RWPE1 (cell line): ENCODE measurements around the gene KRT32.

Experiments
- CTCF ChIA-PET: fragments of 350-600 bp; sonication (Branson Sonifier 250); formaldehyde crosslinking; extraction: SDS; loops from one replicate; lab custom pipeline; 2021; lab: Yijun Ruan, JAX
- POLR2A ChIA-PET: fragments of 400-600 bp; formaldehyde crosslinking; extraction: SDS; loops from one replicate; lab custom pipeline; 2020; ENCODE audit warnings: antibody characterized with exemption; ENCODE audit not compliant: low non-redundant PET; lab: Yijun Ruan, JAX
- DNase-seq: peaks from one replicate; pipeline ENCODE4 v3.0.0; 2012; ENCODE audit warnings: low spot score
- H3K27ac ChIP-seq: fragments of 450-650 bp; 2 replicates; pipeline ENCODE4 v1.5.1; 2017
- CTCF ChIP-seq: fragments of 450-650 bp; conservative IDR thresholded peaks from 2 replicates; pipeline ENCODE4 v1.5.1; 2017; ENCODE audit warnings: low read depth, mild to moderate bottlenecking

KRT32 gene

GRCh38 chr17:41466988-41467387, at the start of gene KRT32:
TSS of gene KRT32 (minus strand) at chr17:41467386. CDS start at chr17:41467325, 61 bp downstream.
- no peak for DNase-seq
- no peak within 1 kb of the TSS for H3K27ac ChIP-seq
- ChIA-PET CTCF (interaction anchor here (1.1 kb wide), 1 partner anchor 798 kb away, joined by 3 read pairs; no protein-coding TSS in a partner anchor), POLR2A (no interaction called here)
- no peak for TF ChIP-seq CTCF

GRCh38 chr17:41516830-41517283, 49.7 kb upstream of the KRT32 start:
- CTCF ChIA-PET = no interaction called here
- no peak for TF ChIP-seq CTCF
- no peak for DNase-seq
- POLR2A ChIA-PET = no interaction called here
- peak overlapping the region; percentile 98 for H3K27ac ChIP-seq

- ChIA-PET POLR2A (no interaction called here), CTCF (no interaction called here)
- DNase-seq = no peak
- H3K27ac ChIP-seq = peak overlapping the region; percentile 98
- no peak for TF ChIP-seq CTCF
These were observed 49.1 kb upstream of the KRT32 start for GRCh38 chr17:41516147-41516829.

- H3K27ac ChIP-seq = peak overlapping the region; percentile 98
These were observed 46.0 kb upstream of the KRT32 start for GRCh38 chr17:41513168-41513547.

GRCh38 chr17:41512546-41513167, 45.5 kb upstream of the KRT32 start:
- TF ChIP-seq CTCF = no peak
- DNase-seq = no peak
- CTCF ChIA-PET = interaction anchor here (1.3 kb wide), 1 partner anchor 37 kb away, joined by 4 read pairs; no protein-coding TSS in a partner anchor
- POLR2A ChIA-PET = no interaction called here
- peak overlapping the region; percentile 98 for H3K27ac ChIP-seq

More at GRCh38 chr17:41513168-41513547, 46.0 kb upstream of the KRT32 start:
- ChIA-PET POLR2A (no interaction called here), CTCF (no interaction called here)
- no peak for DNase-seq
- no peak for TF ChIP-seq CTCF

- ChIA-PET CTCF (interaction anchor here (0.6 to 1.3 kb wide), 3 partner anchors 38 to 206 kb away, joined by 4 read pairs; no protein-coding TSS in a partner anchor), POLR2A (no interaction called here)
- DNase-seq = no peak
- TF ChIP-seq CTCF = no peak
- H3K27ac ChIP-seq = peak overlapping the region; percentile 98
These were observed 44.5 kb upstream of the KRT32 start for GRCh38 chr17:41511716-41512115.
